Thyroid gland (tissue), 4 donors: ENCODE measurements around the gene KCNH6.

ENCODE experiments used
- CTCF ChIP-seq, 6 experiments: fragments of 200-600 bp in 3 of 6; fragments of 450-650 bp in 3 of 6; sonication (generic) in 3 of 6; IDR thresholded peaks; one replicate each; pipeline ENCODE4 v1.5.1; 2016 to 2019; ENCODE audit warnings: antibody characterized with exemption in 6 of 6, mild to moderate bottlenecking in 2 of 6, inconsistent platforms in 1 of 6, moderate library complexity in 1 of 6
- POLR2A ChIP-seq, 2 donors: fragments of 450-650 bp; IDR thresholded peaks; one replicate each; pipeline ENCODE4 v1.6.1; 2017; ENCODE audit warnings: antibody characterized with exemption in 2 of 2, mild to moderate bottlenecking in 2 of 2, moderate library complexity in 1 of 2

- TF ChIP-seq CTCF (IDR thresholded peaks at IDR 0.05) (no peak), POLR2A (IDR thresholded peaks at IDR 0.05) (peak; percentile 14 to 73)
These were observed 27.0 kb downstream of the KCNH6 start, which contains the start of gene DCAF7 for GRCh38 chr17:63549946-63550816.
